Fibroblast of lung (primary cell): ENCODE data around the gene GTPBP3.

Source experiments
- CTCF ChIP-seq, 2 donors: IDR thresholded peaks in 1 of 2; conservative IDR thresholded peaks in 1 of 2; 1 replicate in 1 of 2; 2 replicates in 1 of 2; pipeline ENCODE4 v1.5.1; 2011 to 2012; ENCODE audit warnings: low read length in 2 of 2, control low read depth in 1 of 2, inconsistent platforms in 1 of 2, low read depth in 1 of 2, mild to moderate bottlenecking in 1 of 2
- EZH2 ChIP-seq: IDR thresholded peaks from 2 replicates; pipeline ENCODE4 v1.5.1; 2012; ENCODE audit warnings: low read length, control low read depth, mild to moderate bottlenecking; ENCODE audit errors: missing control alignments

DNA sequence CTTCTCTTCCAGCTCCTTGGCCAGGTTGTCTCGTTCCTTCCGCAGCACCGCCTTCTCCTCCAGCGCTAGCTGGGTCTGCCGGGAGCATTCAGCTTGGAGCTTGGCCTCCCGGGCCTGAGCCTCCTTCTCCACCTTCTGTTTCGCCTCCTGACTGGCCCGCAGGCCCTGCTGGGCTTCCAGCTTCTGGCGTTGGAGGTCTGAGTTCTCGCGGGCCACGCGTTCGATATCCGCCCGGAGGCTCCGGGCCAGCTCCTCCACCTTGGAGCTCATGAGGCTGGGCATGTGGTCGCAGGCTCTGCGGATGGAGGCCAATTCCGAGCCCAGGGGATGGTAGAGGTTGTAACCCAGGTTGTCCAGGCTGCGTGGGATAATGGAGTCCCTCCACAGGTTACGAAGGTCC lies 28.0 kb downstream of the GTPBP3 start:
- TF ChIP-seq CTCF (conservative IDR thresholded peaks at IDR 0.05 in 1 of 2, IDR thresholded peaks at IDR 0.05 in 1 of 2; ENCODE audit: low read depth in 1 of 2, low read length in 2 of 2) (no peak), EZH2 (no peak)
